ENCODE results near the gene CDK11B.

Gene CDK11B

DNA sequence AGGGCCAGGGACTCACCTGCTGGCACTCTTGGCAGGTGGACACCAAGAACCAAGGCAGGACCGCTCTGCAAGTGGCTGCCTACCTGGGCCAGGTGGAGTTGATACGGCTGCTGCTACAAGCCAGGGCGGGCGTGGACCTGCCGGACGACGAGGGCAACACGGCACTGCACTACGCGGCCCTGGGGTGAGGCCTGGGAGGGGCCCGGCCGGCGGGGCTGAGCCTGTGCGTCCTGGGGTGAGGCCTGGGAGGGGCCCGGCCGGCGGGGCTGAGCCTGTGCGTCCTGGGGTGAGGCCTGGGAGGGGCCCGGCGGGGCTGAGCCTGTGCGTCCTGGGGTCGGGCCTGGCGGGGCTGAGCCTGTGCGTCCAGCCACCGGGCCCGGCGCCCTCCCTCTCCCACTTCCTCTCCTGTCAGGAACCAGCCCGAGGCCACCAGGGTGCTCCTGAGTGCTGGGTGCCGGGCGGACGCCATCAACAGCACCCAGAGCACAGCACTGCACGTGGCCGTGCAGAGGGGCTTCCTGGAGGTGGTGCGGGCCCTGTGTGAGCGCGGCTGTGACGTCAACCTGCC, 31.5 kb downstream of the CDK11B start:
- DNase-seq (ENCODE audit: low spot score), result no peak

DNA sequence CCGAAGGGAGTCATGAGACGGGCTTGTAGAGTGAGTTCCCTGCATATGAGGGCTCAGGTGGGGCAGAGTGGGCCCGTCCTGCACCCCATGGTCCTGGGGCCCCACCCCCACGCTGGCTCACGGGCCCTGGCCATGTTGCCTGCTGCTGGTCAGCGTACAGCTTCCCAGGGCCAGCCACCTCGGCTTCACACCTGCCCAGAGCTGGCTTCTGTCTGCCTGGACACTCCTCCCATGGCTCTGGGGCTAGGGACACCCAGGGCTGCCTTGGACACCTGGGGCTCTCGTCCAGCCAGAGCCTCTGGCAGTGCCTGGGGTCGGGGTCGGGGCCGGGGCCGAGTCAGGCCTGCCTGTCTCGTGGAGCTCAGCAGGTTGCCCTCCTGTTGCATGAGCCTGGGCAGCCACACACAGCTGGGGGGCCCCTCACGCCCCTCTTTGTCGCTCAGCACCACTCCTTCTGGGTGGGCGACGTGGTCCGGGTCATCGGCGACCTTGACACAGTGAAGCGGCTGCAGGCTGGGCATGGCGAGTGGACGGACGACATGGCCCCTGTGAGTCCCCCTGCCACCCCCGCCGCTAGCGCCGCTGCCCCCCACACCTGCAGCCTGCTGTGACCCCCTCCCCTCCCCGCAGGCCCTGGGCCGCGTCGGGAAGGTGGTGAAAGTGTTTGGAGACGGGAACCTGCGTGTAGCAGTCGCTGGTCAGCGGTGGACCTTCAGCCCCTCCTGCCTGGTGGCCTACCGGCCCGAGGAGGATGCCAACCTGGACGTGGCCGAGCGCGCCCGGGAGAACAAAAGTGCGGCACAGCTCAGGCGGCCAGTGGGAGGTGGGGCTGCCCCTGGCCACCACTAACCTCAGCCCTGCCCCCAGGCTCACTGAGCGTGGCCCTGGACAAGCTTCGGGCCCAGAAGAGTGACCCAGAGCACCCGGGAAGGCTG, 32.3 kb downstream of the CDK11B start:
- no peak for DNase-seq (ENCODE audit: low spot score)

DNA sequence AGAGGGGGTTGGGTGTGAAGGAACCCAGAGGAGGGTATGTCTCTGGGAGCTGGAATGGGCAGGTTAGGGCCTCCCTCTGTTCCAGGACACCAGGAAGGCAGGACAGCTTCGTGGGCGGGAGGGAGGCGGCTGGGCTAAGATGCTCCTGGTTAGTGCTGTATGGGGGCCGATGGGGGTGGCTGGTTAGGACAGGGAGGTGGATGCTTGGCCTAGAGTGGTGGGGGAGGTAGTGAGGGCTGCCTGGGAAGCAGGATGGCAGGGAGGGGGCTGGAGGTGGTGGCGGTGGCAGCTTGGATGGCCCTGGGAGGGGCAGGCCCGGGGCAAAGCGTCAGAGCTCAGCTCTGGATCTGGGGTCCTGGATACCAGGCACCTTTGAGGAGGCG, 33.0 kb downstream of the CDK11B start:
- DNase-seq (ENCODE audit: low spot score), result no peak

DNA sequence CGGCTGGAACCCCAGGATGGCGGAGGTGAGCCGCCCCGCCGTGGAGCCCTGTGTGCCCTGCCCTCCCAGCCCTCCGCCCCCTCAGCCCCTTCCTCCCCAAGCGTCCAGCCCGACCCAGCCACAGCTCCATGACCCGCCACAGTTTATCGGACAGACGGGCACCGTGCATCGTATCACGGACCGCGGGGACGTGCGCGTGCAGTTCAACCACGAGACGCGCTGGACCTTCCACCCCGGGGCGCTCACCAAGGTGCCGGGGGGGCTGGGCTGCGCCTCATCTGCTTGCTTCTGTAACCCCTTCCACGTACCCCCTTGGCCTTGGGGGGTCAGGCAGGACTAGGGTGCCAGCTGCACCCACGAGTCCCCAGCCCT, 33.4 kb downstream of the CDK11B start:
- DNase-seq (ENCODE audit: low spot score), result no peak

- DNase-seq (ENCODE audit: low spot score), result no peak
Observed at GRCh38 chr1:1624443-1625403, 34.1 kb downstream of the CDK11B start.

GRCh38 chr1:1623631-1624442, 35.0 kb downstream of the CDK11B start:
- DNase-seq (ENCODE audit: low spot score), result no peak

DNA sequence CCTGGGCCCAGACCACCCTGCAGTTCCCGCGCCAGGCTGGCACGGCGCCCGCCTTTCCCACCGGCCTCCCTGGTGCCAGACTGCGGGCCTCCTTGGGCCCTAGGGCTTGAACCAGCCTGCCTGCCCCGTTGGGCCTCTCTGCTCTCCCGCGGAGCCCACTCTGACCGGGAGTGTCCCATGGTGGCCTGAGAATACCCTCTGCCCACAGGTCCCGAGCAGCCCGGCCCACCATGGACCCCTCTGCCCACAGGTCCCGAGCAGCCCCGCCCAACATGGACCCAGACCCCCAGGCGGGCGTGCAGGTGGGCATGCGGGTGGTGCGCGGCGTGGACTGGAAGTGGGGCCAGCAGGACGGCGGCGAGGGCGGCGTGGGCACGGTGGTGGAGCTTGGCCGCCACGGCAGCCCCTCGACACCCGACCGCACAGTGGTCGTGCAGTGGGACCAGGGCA, 35.6 kb downstream of the CDK11B start:
- DNase-seq (ENCODE audit: low spot score), result no peak

- DNase-seq (ENCODE audit: low spot score), result no peak
Observed at GRCh38 chr1:1622788-1623094, 36.1 kb downstream of the CDK11B start.

DNA sequence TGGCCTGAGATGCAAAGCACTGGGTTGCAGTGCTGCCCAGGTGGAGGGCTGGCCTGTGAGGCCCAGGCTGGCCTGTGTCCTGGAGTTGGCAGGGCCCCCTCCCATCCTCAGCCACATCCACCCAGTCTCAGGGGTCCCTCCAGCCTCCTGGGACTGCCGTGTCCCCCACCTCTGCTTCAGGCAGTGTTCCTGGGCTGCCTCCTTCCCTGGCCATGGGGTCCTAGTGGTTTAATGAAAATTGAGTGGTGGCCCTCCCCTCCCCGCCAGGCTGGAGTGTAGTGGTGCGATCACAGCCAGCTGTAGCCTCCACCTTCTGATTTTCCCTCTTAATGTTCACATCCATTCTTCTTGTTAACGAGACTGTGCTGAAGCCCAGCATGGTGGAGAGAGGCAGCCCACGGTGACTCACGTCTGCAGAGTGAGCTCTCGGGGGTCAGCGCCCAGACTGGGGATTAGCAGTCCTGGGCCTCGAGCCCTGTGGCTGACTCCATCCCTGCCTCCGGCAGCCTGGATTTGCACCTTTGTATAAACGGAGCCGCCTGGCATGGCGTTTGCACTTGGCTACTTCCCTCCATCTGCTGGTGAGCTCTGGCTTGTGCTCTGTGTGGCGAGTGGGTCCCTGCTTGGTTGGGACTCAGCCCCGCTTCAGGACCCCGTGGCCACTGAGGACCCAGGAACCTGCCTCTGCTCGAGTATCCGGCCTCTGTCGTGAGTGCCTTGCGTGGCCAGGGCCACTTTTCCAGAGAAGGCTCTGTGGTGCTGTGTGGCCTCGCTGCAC, 36.6 kb downstream of the CDK11B start:
- DNase-seq (ENCODE audit: low spot score), result no peak

DNA sequence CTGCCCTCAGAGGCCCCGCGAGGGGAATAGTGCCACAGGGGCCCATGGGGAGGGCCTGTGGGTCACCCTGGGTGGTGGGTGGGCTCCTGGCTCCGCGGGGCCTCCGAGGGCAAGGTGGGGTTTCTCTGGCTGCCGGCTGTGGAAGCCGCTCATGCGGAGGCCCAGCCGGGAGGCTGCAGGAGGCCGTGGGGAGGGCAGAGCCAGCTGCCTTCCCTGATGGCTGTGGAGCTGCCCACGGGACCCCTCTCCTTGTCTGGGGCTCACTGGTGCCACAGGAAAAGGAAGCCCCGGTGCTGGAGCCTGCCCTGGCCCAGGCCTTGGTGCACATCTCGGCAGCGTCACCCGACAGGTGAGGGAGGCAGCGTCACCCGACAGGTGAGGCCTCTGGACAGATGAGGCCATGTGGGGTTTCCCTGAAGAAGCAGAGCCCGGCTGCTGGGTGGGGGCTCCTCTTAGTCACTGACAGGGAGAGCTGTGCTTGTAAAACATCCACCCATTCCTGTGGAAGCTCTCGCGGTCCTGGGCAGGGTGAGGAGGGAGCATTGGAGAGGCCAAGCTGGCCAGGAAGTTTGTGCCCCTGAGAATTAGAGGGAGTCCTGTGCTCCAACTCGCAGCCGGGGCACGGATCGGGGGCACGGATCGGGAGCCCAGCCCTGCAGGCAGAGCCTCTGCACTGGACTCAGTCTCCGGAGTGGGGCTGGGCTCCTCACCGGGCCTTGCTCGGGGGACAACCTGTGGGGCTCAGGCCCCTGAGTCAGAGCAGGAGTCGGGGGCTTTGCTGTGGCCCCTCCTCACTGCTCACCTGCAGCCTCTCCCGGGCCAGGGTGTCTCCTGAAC, 37.4 kb downstream of the CDK11B start:
- DNase-seq (ENCODE audit: low spot score), result no peak

- no peak for DNase-seq (ENCODE audit: low spot score)
Observed at GRCh38 chr1:1620433-1621139, 38.2 kb downstream of the CDK11B start.

- DNase-seq (ENCODE audit: low spot score), result no peak
Observed at GRCh38 chr1:1619917-1620361, 38.9 kb downstream of the CDK11B start.

- DNase-seq (ENCODE audit: low spot score), result no peak
Observed at GRCh38 chr1:1618396-1619068, 40.3 kb downstream of the CDK11B start.

DNA sequence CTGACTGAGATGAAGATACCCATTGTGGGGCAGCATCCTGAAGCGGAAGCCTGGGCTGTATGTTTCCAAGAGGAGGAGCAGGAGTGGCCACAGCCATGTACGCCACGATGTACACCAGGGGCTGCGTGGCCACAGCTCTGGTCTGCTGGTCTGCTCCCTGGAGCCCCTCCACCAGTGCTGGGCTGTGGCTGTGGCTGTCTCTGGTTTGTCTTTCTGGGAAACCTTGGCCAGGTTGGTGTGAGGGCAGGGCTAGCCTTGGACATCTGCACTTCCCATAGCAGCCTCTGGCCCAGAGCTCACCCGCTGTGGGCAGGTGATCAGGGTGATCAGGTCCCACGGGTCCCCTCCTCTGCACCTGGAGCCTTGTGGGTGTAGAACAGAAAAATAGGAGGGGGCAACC, 40.9 kb downstream of the CDK11B start:
- no peak for DNase-seq (ENCODE audit: low spot score)

GRCh38 chr1:1617516-1617915, 41.3 kb downstream of the CDK11B start:
- no peak for DNase-seq (ENCODE audit: low spot score)

GRCh38 chr1:1616838-1617237, 42.0 kb downstream of the CDK11B start:
- no peak for DNase-seq (ENCODE audit: low spot score)

- no peak for DNase-seq (ENCODE audit: low spot score)
Observed at GRCh38 chr1:1616045-1616790, 42.6 kb downstream of the CDK11B start.

Measured in pons (tissue), 1 donor.